Uterus (tissue), 2 donors: ENCODE results near the gene LRP1.

Experiments used
- POLR2A ChIP-seq, 2 donors: fragments of 450-650 bp; IDR thresholded peaks; one replicate each; pipeline ENCODE4 v1.6.1; 2016; ENCODE audit warnings: antibody characterized with exemption in 2 of 2, mild to moderate bottlenecking in 1 of 2, moderate library complexity in 1 of 2
- TF ChIP-seq, protein P1 (sequence below), 4 experiments: fragments of 200-600 bp in 2 of 4; fragments of 450-650 bp in 2 of 4; sonication (generic) in 2 of 4; IDR thresholded peaks; one replicate each; pipeline ENCODE4 v1.5.1; 2016 to 2019; ENCODE audit warnings: antibody characterized with exemption in 4 of 4, mild to moderate bottlenecking in 2 of 4, moderate library complexity in 1 of 4

- TF ChIP-seq, protein P1, sequence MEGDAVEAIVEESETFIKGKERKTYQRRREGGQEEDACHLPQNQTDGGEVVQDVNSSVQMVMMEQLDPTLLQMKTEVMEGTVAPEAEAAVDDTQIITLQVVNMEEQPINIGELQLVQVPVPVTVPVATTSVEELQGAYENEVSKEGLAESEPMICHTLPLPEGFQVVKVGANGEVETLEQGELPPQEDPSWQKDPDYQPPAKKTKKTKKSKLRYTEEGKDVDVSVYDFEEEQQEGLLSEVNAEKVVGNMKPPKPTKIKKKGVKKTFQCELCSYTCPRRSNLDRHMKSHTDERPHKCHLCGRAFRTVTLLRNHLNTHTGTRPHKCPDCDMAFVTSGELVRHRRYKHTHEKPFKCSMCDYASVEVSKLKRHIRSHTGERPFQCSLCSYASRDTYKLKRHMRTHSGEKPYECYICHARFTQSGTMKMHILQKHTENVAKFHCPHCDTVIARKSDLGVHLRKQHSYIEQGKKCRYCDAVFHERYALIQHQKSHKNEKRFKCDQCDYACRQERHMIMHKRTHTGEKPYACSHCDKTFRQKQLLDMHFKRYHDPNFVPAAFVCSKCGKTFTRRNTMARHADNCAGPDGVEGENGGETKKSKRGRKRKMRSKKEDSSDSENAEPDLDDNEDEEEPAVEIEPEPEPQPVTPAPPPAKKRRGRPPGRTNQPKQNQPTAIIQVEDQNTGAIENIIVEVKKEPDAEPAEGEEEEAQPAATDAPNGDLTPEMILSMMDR (IDR thresholded peaks at IDR 0.05), result no peak
- TF ChIP-seq POLR2A (IDR thresholded peaks at IDR 0.05), result no peak
Observed at GRCh38 chr12:57262126-57262822, 134.0 kb downstream of the LRP1 start.
